DOHH2 (cell line): Measurements from ENCODE around the gene HOXA2.
A peak's percentile ranks its signal among the peaks of the same experiment; 100 is the strongest.

ENCODE experiments used
- H3F3A ChIP-seq: fragments of 200-600 bp; sonication (generic), shearing (Covaris generic); 2 replicates; pipeline ENCODE4 v1.6.0; 2016; ENCODE audit warnings: antibody characterized with exemption, mild to moderate bottlenecking; ENCODE audit not compliant: control insufficient read depth, insufficient read depth
- H3K27ac ChIP-seq: fragments of 200-600 bp; sonication (generic); 2 replicates; pipeline ENCODE4 v1.5.1; 2014; ENCODE audit warnings: low read depth, mild to moderate bottlenecking, low read length, moderate library complexity
- H3K27me3 ChIP-seq: fragments of 200-600 bp; sonication (generic); 2 replicates; pipeline ENCODE4 v1.6.1; 2014; ENCODE audit warnings: mild to moderate bottlenecking, low read length, mixed read lengths; ENCODE audit not compliant: control insufficient read depth
- H3K36me3 ChIP-seq: fragments of 200-600 bp; sonication (generic); 2 replicates; pipeline ENCODE4 v1.6.1; 2014; ENCODE audit warnings: mild to moderate bottlenecking, low read length, moderate library complexity, mixed read lengths; ENCODE audit not compliant: control insufficient read depth
- H3K4me1 ChIP-seq: fragments of 200-600 bp; sonication (generic); 2 replicates; pipeline ENCODE4 v1.6.1; 2014; ENCODE audit warnings: mild to moderate bottlenecking, low read length, mixed read lengths; ENCODE audit not compliant: control insufficient read depth
- H3K4me2 ChIP-seq: fragments of 200-600 bp; sonication (generic); 2 replicates; pipeline ENCODE4 v1.6.0; 2014; ENCODE audit warnings: mild to moderate bottlenecking, low read length, moderate library complexity
- H3K4me3 ChIP-seq: fragments of 200-600 bp; sonication (generic); 2 replicates; pipeline ENCODE4 v1.5.1; 2014; ENCODE audit warnings: mild to moderate bottlenecking, low read length, mixed read lengths
- H3K79me2 ChIP-seq: fragments of 200-600 bp; sonication (generic); 2 replicates; pipeline ENCODE4 v1.6.1; 2014; ENCODE audit warnings: mild to moderate bottlenecking, low read length, mixed read lengths; ENCODE audit not compliant: control insufficient read depth
- H3K9me2 ChIP-seq: fragments of 200-600 bp; sonication (generic); replicated peaks from 2 replicates; pipeline ENCODE4 v1.6.1; 2014; ENCODE audit warnings: mild to moderate bottlenecking, low read length, mixed read lengths; ENCODE audit not compliant: control insufficient read depth
- H3K9me3 ChIP-seq: fragments of 200-600 bp; sonication (generic); 2 replicates; pipeline ENCODE4 v1.6.1; 2014; ENCODE audit warnings: antibody characterized with exemption, low read length, mixed read lengths; ENCODE audit not compliant: control insufficient read depth, insufficient read depth
- H4K20me1 ChIP-seq: fragments of 200-600 bp; sonication (generic); 2 replicates; pipeline ENCODE4 v1.6.0; 2014; ENCODE audit warnings: low read depth, mild to moderate bottlenecking, antibody characterized with exemption, low read length, moderate library complexity; ENCODE audit not compliant: control insufficient read depth, insufficient read depth
- EZH2phosphoT487 ChIP-seq: fragments of 200-600 bp; sonication (generic); IDR thresholded peaks from 2 replicates; pipeline ENCODE4 v1.6.1; 2017; ENCODE audit warnings: borderline replicate concordance, mild to moderate bottlenecking, antibody characterized with exemption, low read length, moderate library complexity, mixed read lengths
- TF ChIP-seq, protein P1 (sequence below): fragments of 200-600 bp; sonication (generic); IDR thresholded peaks from one replicate; pipeline ENCODE4 v1.5.1; 2014; ENCODE audit warnings: antibody characterized with exemption, mild to moderate bottlenecking, low read depth, low read length; ENCODE audit not compliant: poor library complexity, severe bottlenecking

HOXA2 gene

DNA sequence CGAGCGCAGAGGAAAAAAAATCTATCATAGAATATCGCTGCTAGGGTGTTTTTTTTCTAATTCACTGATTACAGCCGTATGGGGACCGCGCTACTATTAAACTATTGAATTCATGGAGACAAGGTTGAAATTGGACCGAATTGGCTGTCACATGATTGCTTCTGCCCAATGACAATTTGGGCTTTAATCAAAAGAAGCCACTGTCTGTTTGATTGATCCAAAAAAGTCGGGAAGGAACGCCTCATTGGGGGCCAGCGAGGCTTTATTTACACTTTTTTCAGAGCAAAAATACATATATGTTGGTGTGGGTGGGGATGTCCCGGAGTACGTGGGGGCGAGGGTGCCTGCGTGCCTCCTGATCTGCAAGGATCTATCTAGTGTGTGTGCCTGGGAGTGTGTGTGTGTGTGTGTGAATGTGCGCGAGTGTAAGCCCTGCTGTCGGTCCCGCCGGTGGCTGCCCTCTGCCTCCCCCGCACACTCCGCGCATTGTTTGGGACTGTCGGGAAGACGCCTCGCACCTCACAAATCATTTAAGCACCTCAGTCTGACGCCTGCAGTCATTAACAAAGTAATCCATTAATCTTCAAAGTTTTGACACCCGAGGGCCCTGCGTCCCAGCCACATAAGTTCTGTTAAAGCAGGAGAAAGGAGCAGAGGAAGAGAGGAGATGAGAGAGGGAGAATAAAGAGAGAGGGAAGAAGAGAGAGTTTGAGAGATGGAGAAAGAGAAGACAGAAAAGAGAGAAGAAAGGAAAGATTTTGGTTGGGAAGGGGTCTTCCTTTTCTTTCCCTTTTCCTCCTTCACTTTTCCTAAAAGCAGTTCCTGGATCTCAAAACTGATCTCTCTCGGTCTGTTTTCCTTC, at the start of gene HOXA2:
TSS of gene HOXA2 (minus strand) at position 103 of the 862 bp plus-strand sequence. CDS start 183 bp downstream, outside the sequence.
- Histone ChIP-seq H3K4me3 (no peak within 1 kb of the TSS), H4K20me1 (no peaks in the 10 kb centered on the region), H3K4me2 (no peak within 1 kb of the TSS), H3F3A (peaks cover 5% of the 10 kb centered on the region; the same call in 1 of the 2 replicates), H3K27ac (no peak within 1 kb of the TSS), H3K79me2 (peaks cover 3% of the 10 kb centered on the region; the same call in 1 of the 2 replicates), H3K9me3 (no peaks in the 10 kb centered on the region), H3K36me3 (no peaks in the 10 kb centered on the region), H3K27me3 (peaks cover 28% of the 10 kb centered on the region), H3K4me1 (no peaks in the 10 kb centered on the region), H3K9me2 (no peaks in the 10 kb centered on the region)
- peak; percentile 84; the same call in 1 of the 2 replicates for TF ChIP-seq EZH2phosphoT487
- TF ChIP-seq, protein P1, sequence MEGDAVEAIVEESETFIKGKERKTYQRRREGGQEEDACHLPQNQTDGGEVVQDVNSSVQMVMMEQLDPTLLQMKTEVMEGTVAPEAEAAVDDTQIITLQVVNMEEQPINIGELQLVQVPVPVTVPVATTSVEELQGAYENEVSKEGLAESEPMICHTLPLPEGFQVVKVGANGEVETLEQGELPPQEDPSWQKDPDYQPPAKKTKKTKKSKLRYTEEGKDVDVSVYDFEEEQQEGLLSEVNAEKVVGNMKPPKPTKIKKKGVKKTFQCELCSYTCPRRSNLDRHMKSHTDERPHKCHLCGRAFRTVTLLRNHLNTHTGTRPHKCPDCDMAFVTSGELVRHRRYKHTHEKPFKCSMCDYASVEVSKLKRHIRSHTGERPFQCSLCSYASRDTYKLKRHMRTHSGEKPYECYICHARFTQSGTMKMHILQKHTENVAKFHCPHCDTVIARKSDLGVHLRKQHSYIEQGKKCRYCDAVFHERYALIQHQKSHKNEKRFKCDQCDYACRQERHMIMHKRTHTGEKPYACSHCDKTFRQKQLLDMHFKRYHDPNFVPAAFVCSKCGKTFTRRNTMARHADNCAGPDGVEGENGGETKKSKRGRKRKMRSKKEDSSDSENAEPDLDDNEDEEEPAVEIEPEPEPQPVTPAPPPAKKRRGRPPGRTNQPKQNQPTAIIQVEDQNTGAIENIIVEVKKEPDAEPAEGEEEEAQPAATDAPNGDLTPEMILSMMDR, result no peak

DNA sequence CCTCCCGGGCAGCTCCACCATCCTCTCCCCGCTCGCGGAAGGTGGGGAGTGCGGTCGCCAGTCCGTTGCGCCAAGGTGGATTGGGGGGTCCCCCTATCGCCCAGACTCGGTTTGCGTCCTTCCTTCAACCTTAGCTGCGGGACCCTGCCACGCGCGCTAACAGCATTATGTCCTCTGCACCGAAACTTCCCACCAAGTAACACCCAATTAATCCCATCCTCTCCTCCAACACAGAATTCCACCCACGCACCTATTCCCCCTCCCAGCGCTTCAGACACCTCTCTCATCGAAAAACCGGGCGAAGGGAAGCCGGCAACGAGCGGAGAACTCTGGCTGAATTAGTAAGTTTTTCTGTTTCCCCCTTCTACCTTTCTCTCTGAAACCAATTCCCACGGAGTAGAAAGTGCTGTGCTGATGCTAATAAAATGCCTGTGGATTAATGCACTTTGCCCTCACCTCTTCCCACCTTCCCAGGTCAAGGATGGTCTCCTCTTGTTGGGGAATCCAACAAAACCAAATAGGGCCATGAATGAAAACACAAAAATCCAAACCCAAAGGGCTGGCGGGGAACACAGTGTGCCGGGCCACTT, 49.0 kb upstream of the HOXA2 start:
- TF ChIP-seq EZH2phosphoT487, result peak; percentile 83; the same call in 1 of the 2 replicates
- TF ChIP-seq, protein P1, result no peak
- Histone ChIP-seq H3K27me3 (peaks cover 74% of the 10 kb centered on the region), H3K9me2 (no peaks in the 10 kb centered on the region), H3K4me1 (peaks cover 51% of the 10 kb centered on the region), H3F3A (no peaks in the 10 kb centered on the region), H4K20me1 (no peaks in the 10 kb centered on the region), H3K9me3 (no peaks in the 10 kb centered on the region), H3K79me2 (no peaks in the 10 kb centered on the region), H3K27ac (no peak overlapping the region), H3K4me3 (peak overlapping the region; percentile 77), H3K36me3 (no peaks in the 10 kb centered on the region), H3K4me2 (peak overlapping the region; percentile 94)

DNA sequence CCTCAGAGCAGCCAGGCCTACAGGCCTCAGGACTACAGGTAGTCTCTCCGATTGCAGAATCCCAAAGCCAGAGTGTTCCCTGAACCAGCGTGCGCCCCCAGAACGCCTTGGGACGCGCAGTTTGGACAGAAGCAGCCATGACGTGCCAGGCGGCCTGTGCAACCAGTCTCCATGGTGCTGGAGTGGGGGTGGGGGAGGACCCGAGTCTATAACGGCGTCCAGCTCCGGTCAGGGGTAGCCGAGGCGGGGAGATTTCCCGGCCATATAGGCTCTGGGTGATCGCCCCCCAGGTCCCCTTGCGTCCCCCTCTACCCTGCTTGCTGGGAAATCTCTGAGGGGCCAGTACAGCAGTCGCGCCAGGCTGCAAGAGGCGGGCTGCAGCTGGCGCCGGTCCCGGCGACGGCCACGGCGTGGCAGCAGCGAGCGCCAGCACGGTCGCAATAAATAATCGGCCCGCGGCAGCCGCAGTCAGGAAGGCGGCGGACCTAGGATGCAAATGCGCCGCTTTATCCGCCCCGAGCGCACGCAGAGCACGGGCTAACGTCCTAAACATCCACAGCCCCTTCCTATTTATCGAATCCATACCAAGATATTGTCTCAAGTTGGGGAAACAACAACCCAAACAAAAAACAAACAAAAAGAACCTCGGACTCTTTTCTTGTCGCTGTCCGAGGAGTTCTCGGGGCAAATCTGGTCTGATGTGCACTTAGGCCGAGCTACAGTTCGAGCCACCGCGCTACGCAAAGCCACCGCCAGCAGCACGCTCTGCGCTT, 48.3 kb upstream of the HOXA2 start:
- Histone ChIP-seq H3K4me2 (peak overlapping the region; percentile 94), H4K20me1 (no peaks in the 10 kb centered on the region), H3K4me1 (peaks cover 51% of the 10 kb centered on the region), H3F3A (no peaks in the 10 kb centered on the region), H3K79me2 (no peaks in the 10 kb centered on the region), H3K27me3 (peaks cover 76% of the 10 kb centered on the region), H3K9me2 (no peaks in the 10 kb centered on the region), H3K36me3 (no peaks in the 10 kb centered on the region), H3K4me3 (peak overlapping the region; percentile 77), H3K9me3 (no peaks in the 10 kb centered on the region), H3K27ac (no peak overlapping the region)
- no peak for TF ChIP-seq EZH2phosphoT487
- TF ChIP-seq, protein P1, result peak; percentile 98
